ENCODE results near the gene DAB2IP. TPM values are rescaled to one million over a fixed set of nuclear protein-coding genes. Genes with fewer than 3 reads are reported as not detected.
"Not testable (repeated sequence)": the region's sequence is repeated elsewhere in the genome, so short reads cannot be mapped to it uniquely, and the experiment has no call there.

Gene DAB2IP
- total RNA-seq, 2 experiments from 2014 or later, result 0.06 TPM; not detected in 1

GRCh38 chr9:121613009-121613752 is 38.3 kb upstream of the DAB2IP start:
- no peak overlapping the region for H3K27ac Mint-ChIP-seq
- DNase-seq, result no peak
- ChIA-PET CTCF (no interaction called here), POLR2A (no interaction called here)
- H3K27me3 ChIP-seq (ENCODE audit: control insufficient read depth in 1 of 2, insufficient read depth in 2 of 2, low read length in 2 of 2), result peaks cover 12 to 23% of the 10 kb centered on the region in 2 experiments
- H3K9me3 Mint-ChIP-seq, result no peaks in the 10 kb centered on the region
- peaks cover 16% of the 10 kb centered on the region for H3K4me1 Mint-ChIP-seq (ENCODE audit: low read depth)
- TF ChIP-seq CTCF (IDR thresholded peaks at IDR 0.05), result no peak
- ATAC-seq (ENCODE audit: poor library complexity), result no peak
- peaks cover 13% of the 10 kb centered on the region for H3K4me1 ChIP-seq (ENCODE audit: insufficient read depth, low read length)
- no peak overlapping the region for H3K4me3 Mint-ChIP-seq
- no peaks in the 10 kb centered on the region for H3K36me3 ChIP-seq (ENCODE audit: insufficient read depth, low read length)
- no peak overlapping the region for H3K27ac ChIP-seq (ENCODE audit: low read depth in 1 of 2, low read length in 2 of 2)
- no peak overlapping the region for H3K4me3 ChIP-seq (ENCODE audit: low read length)
- intact Hi-C loops (cut with DNase I, micrococcal nuclease), result no loop called here
- H3K27me3 Mint-ChIP-seq, result peaks cover 56% of the 10 kb centered on the region
- no peaks in the 10 kb centered on the region for H3K9me3 ChIP-seq (ENCODE audit: control insufficient read depth in 1 of 2, insufficient read depth in 1 of 2, low read length in 2 of 2)
- no peaks in the 10 kb centered on the region for H3K36me3 Mint-ChIP-seq (ENCODE audit: low read depth)

GRCh38 chr9:121616123-121616755 is 35.2 kb upstream of the DAB2IP start:
- POLR2A ChIA-PET, result no interaction called here
- intact Hi-C loops (cut with DNase I, micrococcal nuclease), result no loop called here
- H3K4me3 Mint-ChIP-seq, result no peak overlapping the region
- ATAC-seq (ENCODE audit: poor library complexity), result no peak
- DNase-seq, result no peak
- peaks cover 13% of the 10 kb centered on the region for H3K4me1 ChIP-seq (ENCODE audit: insufficient read depth, low read length)
- no peaks in the 10 kb centered on the region for H3K36me3 ChIP-seq (ENCODE audit: insufficient read depth, low read length)
- no peak overlapping the region for H3K4me3 ChIP-seq (ENCODE audit: low read length)
- H3K27ac Mint-ChIP-seq, result no peak overlapping the region
- peaks cover 35% of the 10 kb centered on the region for H3K27me3 Mint-ChIP-seq
- CTCF ChIA-PET, result no interaction called here
- TF ChIP-seq CTCF (IDR thresholded peaks at IDR 0.05), result no peak
- no peaks in the 10 kb centered on the region for H3K9me3 ChIP-seq (ENCODE audit: control insufficient read depth in 1 of 2, insufficient read depth in 1 of 2, low read length in 2 of 2)
- peaks cover 16% of the 10 kb centered on the region for H3K4me1 Mint-ChIP-seq (ENCODE audit: low read depth)
- no peak overlapping the region for H3K27ac ChIP-seq (ENCODE audit: low read depth in 1 of 2, low read length in 2 of 2)
- no peaks in the 10 kb centered on the region for H3K9me3 Mint-ChIP-seq
- no peaks in the 10 kb centered on the region for H3K36me3 Mint-ChIP-seq (ENCODE audit: low read depth)
- H3K27me3 ChIP-seq (ENCODE audit: control insufficient read depth in 1 of 2, insufficient read depth in 2 of 2, low read length in 2 of 2), result peaks cover 6 to 12% of the 10 kb centered on the region in 2 experiments

GRCh38 chr9:121618504-121618903 is 32.9 kb upstream of the DAB2IP start:
- no peak overlapping the region for H3K4me3 Mint-ChIP-seq
- ChIA-PET POLR2A (no interaction called here), CTCF (no interaction called here)
- no peak for TF ChIP-seq CTCF (IDR thresholded peaks at IDR 0.05)
- H3K36me3 Mint-ChIP-seq (ENCODE audit: low read depth), result no peaks in the 10 kb centered on the region
- Histone ChIP-seq H3K36me3 (ENCODE audit: insufficient read depth, low read length) (no peaks in the 10 kb centered on the region), H3K4me3 (ENCODE audit: low read length) (no peak overlapping the region), H3K9me3 (ENCODE audit: control insufficient read depth in 1 of 2, insufficient read depth in 1 of 2, low read length in 2 of 2) (no peaks in the 10 kb centered on the region), H3K27ac (ENCODE audit: low read depth in 1 of 2, low read length in 2 of 2) (no peak overlapping the region), H3K4me1 (ENCODE audit: insufficient read depth, low read length) (peaks cover 1% of the 10 kb centered on the region), H3K27me3 (ENCODE audit: control insufficient read depth in 1 of 2, insufficient read depth in 2 of 2, low read length in 2 of 2) (peaks cover 0 to 5% of the 10 kb centered on the region in 2 experiments)
- no peak for ATAC-seq (ENCODE audit: poor library complexity)
- intact Hi-C loops (cut with DNase I, micrococcal nuclease), result no loop called here
- H3K9me3 Mint-ChIP-seq, result no peaks in the 10 kb centered on the region
- H3K27me3 Mint-ChIP-seq, result peaks cover 22% of the 10 kb centered on the region
- no peak for DNase-seq
- H3K4me1 Mint-ChIP-seq (ENCODE audit: low read depth), result peaks cover 4% of the 10 kb centered on the region
- no peak overlapping the region for H3K27ac Mint-ChIP-seq

- H3K27ac ChIP-seq (ENCODE audit: low read depth in 1 of 2, low read length in 2 of 2); H3K27me3 ChIP-seq (ENCODE audit: control insufficient read depth in 1 of 2, insufficient read depth in 2 of 2, low read length in 2 of 2); H3K9me3 ChIP-seq (ENCODE audit: control insufficient read depth in 1 of 2, insufficient read depth in 1 of 2, low read length in 2 of 2); H3K4me3 Mint-ChIP-seq; H3K36me3 Mint-ChIP-seq (ENCODE audit: low read depth); POLR2A ChIA-PET; H3K27ac Mint-ChIP-seq; H3K4me3 ChIP-seq (ENCODE audit: low read length); intact Hi-C loops (cut with DNase I, micrococcal nuclease); CTCF ChIA-PET; DNase-seq; H3K4me1 Mint-ChIP-seq (ENCODE audit: low read depth); H3K36me3 ChIP-seq (ENCODE audit: insufficient read depth, low read length); H3K9me3 Mint-ChIP-seq; ATAC-seq (ENCODE audit: poor library complexity); H3K4me1 ChIP-seq (ENCODE audit: insufficient read depth, low read length): not testable (repeated sequence)
- peaks cover 18% of the 10 kb centered on the region for H3K27me3 Mint-ChIP-seq
These were observed 32.5 kb upstream of the DAB2IP start for GRCh38 chr9:121618910-121619309.

Measured in CD4-positive, alpha-beta T cell (primary cell).